NCI-H446 (cell line): ENCODE data around the gene BSN.

Experiments
- DNase-seq, 2 experiments: peaks; one replicate each; lab custom pipeline; 2025; lab: John Stamatoyannopoulos, UW

Gene BSN

GRCh38 chr3:49601358-49602048, 47.2 kb downstream of the BSN start:
- DNase-seq, result peak in 1 of 2 experiments; percentile 59

GRCh38 chr3:49602049-49602554, 47.8 kb downstream of the BSN start:
- DNase-seq, result no peak

- DNase-seq, result no peak
These were observed 48.7 kb downstream of the BSN start for GRCh38 chr3:49602877-49603411.

GRCh38 chr3:49606427-49606826, 52.1 kb downstream of the BSN start:
- no peak for DNase-seq

- DNase-seq, result peak; percentile 42 to 81
These were observed 52.9 kb downstream of the BSN start for GRCh38 chr3:49607105-49607591.

GRCh38 chr3:49607796-49608195, 53.5 kb downstream of the BSN start:
- DNase-seq, result peak in 1 of 2 experiments; percentile 8

- DNase-seq, result no peak
These were observed 55.0 kb downstream of the BSN start for GRCh38 chr3:49609314-49609713.

- DNase-seq, result peak in 1 of 2 experiments; percentile 9
These were observed 55.5 kb downstream of the BSN start for GRCh38 chr3:49609815-49610214.

- DNase-seq, result peak in 1 of 2 experiments; percentile 34
These were observed 56.5 kb downstream of the BSN start for GRCh38 chr3:49610666-49611280.

GRCh38 chr3:49611291-49611690, 57.0 kb downstream of the BSN start:
- DNase-seq, result no peak

- no peak for DNase-seq
These were observed 57.4 kb downstream of the BSN start for GRCh38 chr3:49611719-49612118.

GRCh38 chr3:49614936-49615335, 60.7 kb downstream of the BSN start:
- DNase-seq, result no peak

- no peak for DNase-seq
These were observed 61.8 kb downstream of the BSN start for GRCh38 chr3:49616061-49616460.

- peak in 1 of 2 experiments; percentile 33 for DNase-seq
These were observed 62.2 kb downstream of the BSN start for GRCh38 chr3:49616491-49616941.

GRCh38 chr3:49617390-49618013, 63.2 kb downstream of the BSN start:
- no peak for DNase-seq

- no peak for DNase-seq
These were observed 64.1 kb downstream of the BSN start for GRCh38 chr3:49618412-49618811.

- DNase-seq, result no peak
These were observed 65.4 kb downstream of the BSN start for GRCh38 chr3:49619649-49620048.

GRCh38 chr3:49620728-49621127, 66.5 kb downstream of the BSN start:
- DNase-seq, result no peak

- no peak for DNase-seq
These were observed 68.8 kb downstream of the BSN start for GRCh38 chr3:49623071-49623470.

- no peak for DNase-seq
These were observed 70.8 kb downstream of the BSN start for GRCh38 chr3:49625071-49625470.

GRCh38 chr3:49626101-49626581, 71.9 kb downstream of the BSN start:
- no peak for DNase-seq

GRCh38 chr3:49626796-49627195, 72.5 kb downstream of the BSN start:
- DNase-seq, result peak in 1 of 2 experiments; percentile 43
